GM19043 (cell line): ENCODE measurements around the gene RD3L.

Source experiments
- ATAC-seq: cut with Tn5 transposase; IDR thresholded peaks from one replicate; pipeline ENCODE4 v1.9.1; 2021; ENCODE audit warnings: low read depth; ENCODE audit not compliant: unreplicated experiment

The RD3L gene

DNA sequence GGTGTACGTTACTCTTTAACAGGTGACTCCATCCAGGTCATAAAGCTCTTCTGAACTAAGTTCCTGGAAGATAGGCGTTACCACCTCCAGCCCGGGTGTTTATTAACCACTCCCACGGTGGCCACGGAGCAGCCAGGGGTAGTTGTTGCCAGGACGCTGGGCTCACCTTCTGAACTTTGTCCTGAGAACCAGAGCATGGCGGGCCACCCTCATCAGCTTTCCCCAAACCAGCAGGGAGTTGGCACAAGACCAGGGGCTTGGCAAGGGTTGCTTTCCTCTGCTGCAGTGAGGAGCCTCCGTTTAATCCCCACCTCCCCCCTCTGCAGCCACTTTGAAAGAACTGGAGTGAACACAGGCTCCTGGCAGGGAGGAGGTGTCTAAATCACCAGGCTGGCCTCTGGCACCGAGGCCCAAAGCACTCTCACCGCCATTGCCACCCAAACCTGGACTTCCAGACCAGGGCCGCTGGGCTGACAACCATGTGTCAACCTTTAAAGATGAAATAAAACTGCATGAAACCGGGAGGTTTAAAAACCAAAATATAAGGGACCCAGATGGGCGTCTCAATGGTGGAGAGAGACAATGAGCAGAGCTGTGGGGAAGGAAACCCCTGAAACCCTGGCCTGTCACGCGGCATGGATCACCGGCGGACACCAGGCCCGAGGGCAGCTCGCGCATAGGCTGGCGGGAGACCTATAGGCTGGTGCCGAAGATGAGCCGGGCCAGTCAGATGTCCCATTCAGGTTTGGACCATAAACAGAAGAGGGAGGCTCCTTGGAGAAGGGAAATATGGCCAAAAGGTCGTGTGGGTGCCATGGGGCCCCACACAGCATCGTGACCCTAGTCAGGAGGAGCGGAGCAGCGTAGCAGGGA is 45.0 kb downstream of the RD3L start:
- no peak for ATAC-seq

GRCh38 chr14:103896578-103896977 is 45.8 kb downstream of the RD3L start:
- no peak for ATAC-seq

GRCh38 chr14:103894723-103895059 is 47.6 kb downstream of the RD3L start:
- ATAC-seq = no peak

DNA sequence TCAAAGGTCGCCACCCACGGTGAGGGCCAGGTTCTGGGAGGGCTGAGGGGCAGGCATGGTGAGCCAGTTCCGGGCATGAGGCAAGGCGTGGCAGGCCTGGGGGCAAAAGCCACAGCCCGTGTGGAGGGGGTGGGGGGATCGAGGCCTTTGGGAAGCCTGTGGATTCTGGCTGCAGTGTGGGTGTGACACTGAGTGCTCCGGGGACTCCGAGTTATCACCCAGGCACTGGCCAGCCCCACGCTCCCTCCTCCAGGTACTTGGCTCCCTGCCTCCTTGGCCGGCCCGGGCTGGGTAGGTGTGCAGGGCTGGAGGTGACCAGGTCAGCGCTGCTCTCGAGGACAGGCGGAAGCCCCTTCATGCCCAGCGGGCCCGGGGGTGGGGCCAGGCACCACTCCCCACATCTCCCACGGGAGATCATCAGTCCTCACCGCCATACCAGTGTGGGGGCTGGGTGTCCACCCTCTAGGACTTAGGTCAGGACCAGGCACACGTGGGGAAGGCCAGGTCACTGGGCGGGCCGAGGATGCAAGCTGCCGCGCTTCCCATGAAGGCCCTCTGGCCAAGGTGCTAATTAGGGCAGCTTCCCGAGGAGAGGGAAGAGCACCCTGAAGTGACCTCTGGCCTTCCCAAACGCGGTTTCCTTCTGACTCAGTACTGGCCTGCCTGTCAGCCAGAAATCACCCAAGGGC is 48.2 kb downstream of the RD3L start:
- no peak for ATAC-seq

GRCh38 chr14:103892247-103892646 is 50.1 kb downstream of the RD3L start:
- ATAC-seq = no peak

DNA sequence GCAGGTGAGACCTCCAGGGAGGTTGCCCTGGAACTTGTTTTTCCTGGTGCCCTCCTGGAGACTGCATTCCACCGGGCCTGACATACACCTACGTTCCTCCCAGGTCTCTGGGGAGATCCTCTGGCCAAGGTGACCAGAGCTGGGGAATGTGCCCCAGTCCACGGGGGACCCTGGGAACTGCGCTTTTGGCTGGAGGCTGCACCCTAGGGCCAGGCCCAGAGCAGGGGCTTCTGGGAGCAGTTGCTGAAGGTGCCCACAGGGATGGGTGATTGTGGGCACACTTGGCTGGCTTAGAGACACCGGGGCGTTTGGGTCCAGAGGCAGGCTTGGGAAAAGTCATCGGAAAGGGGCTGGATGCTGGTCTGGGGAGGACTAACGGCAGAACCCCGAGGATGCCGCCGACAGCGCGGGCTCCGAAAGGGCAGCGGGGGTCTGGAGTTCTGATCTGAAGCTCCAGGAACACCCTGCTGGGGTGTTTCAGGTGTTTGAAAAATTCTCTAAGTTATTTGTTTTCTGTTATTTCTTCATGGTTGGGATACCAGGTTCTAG is 50.6 kb downstream of the RD3L start:
- no peak for ATAC-seq

DNA sequence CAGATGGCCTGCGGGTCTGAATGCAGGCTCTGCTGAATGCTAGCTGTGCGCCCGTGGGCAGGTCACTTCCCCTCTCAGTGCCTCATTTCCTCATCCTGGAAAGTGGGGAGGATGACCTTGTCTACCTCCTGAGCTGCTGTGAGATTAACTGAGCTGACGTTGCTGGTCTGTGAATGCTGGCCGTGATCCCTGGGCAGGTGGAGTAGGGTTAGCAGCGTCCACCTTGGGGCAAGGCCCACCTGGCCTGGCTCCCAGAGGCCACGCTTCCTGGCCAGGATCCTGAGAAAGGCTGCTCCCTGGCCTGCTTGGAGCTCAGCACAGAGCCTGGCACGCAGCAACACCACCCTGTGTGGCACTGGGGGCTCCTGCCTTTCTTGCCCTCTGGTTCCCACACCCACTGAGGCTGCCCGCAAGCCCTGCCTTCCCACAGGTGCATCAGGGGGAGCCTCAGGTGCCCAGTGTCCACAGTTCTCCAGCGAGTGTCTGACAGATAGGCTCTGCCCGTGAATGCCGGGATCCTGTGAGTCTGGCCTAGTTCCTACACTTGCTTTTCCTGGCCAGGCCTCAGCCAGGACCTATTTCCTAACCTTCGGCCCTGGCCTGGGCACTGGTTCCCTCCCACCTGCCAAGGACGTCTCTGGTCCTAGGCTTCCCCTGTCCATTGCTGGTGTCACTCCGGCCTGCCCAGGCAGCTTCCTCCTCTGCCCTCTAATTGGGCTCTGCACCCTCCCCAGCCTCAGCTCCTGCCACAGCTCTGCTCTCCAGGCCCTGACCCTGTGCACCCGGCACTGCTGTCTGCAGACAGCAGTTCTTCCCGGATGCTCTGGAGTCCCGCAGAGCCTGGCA is 51.3 kb downstream of the RD3L start:
- no peak for ATAC-seq
